Activated CD8-positive, alpha-beta T cell treated with anti-CD3 and anti-CD28 coated beads for 36 hours (primary cell): ENCODE results near the gene LIN7A. TPM values are rescaled to one million over a fixed set of nuclear protein-coding genes. Genes with fewer than 3 reads are reported as not detected.

Source experiments
- ATAC-seq: fragments of 200-7000 bp; cut with Tn5 transposase; one replicate; pipeline ENCODE4 v1.10.0; 2021; ENCODE audit warnings: mild to moderate bottlenecking, moderate library complexity
- CTCF ChIA-PET: fragments of 350-600 bp; sonication (Branson Sonifier 250); formaldehyde crosslinking; loops from one replicate; lab custom pipeline; 2021; ENCODE audit warnings: antibody characterized with exemption; lab: Charles Lee
- POLR2A ChIA-PET: fragments of 350-600 bp; sonication (Branson Sonifier 250); formaldehyde crosslinking; loops from one replicate; lab custom pipeline; 2021; ENCODE audit warnings: antibody characterized with exemption; lab: Charles Lee
- DNase-seq: peaks from one replicate; pipeline ENCODE4 v3.0.0-alpha.2; 2020
- H3K27ac Mint-ChIP-seq: one replicate; pipeline ENCODE4 v1.8.0; 2021; ENCODE audit warnings: mild to moderate bottlenecking, mixed read lengths
- H3K27me3 Mint-ChIP-seq: one replicate; pipeline ENCODE4 v1.8.0; 2021; ENCODE audit warnings: mixed read lengths
- H3K36me3 Mint-ChIP-seq: one replicate; pipeline ENCODE4 v1.8.0; 2021; ENCODE audit warnings: low read depth, mixed read lengths
- H3K4me1 Mint-ChIP-seq: one replicate; pipeline ENCODE4 v1.8.0; 2021; ENCODE audit warnings: low read depth, mixed read lengths
- H3K4me3 Mint-ChIP-seq: one replicate; pipeline ENCODE4 v1.8.0; 2021; ENCODE audit warnings: mild to moderate bottlenecking, moderate library complexity, mixed read lengths
- H3K9me3 Mint-ChIP-seq: one replicate; pipeline ENCODE4 v1.8.0; 2021; ENCODE audit warnings: mixed read lengths
- intact Hi-C: fragments of 100-400 bp; cut with micrococcal nuclease; formaldehyde crosslinking; loops from one replicate; pipeline ENCODE4 v1.10.0; 2022
- total RNA-seq, 2 experiments: library from RNA; stranded (reverse); gene quantifications; one replicate each; pipeline ENCODE4 v1.2.3, GENCODE V29; 2021
- TF ChIP-seq, protein P1 (sequence below): fragments of 200-600 bp; IDR thresholded peaks from one replicate; pipeline ENCODE4 v1.8.0; 2022; ENCODE audit warnings: antibody characterized with exemption, mild to moderate bottlenecking

LIN7A gene
- total RNA-seq, 2 experiments from 2014 or later: not detected

- DNase-seq (no peak), ATAC-seq (no peak)
- TF ChIP-seq, protein P1, sequence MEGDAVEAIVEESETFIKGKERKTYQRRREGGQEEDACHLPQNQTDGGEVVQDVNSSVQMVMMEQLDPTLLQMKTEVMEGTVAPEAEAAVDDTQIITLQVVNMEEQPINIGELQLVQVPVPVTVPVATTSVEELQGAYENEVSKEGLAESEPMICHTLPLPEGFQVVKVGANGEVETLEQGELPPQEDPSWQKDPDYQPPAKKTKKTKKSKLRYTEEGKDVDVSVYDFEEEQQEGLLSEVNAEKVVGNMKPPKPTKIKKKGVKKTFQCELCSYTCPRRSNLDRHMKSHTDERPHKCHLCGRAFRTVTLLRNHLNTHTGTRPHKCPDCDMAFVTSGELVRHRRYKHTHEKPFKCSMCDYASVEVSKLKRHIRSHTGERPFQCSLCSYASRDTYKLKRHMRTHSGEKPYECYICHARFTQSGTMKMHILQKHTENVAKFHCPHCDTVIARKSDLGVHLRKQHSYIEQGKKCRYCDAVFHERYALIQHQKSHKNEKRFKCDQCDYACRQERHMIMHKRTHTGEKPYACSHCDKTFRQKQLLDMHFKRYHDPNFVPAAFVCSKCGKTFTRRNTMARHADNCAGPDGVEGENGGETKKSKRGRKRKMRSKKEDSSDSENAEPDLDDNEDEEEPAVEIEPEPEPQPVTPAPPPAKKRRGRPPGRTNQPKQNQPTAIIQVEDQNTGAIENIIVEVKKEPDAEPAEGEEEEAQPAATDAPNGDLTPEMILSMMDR: no peak
- Mint-ChIP-seq H3K4me3 (no peak overlapping the region), H3K27ac (no peak overlapping the region), H3K9me3 (no peaks in the 10 kb centered on the region), H3K36me3 (no peaks in the 10 kb centered on the region), H3K27me3 (no peaks in the 10 kb centered on the region), H3K4me1 (no peaks in the 10 kb centered on the region)
- intact Hi-C loops: loop anchor here (5.0 kb wide), 1 partner anchor 350 kb away; no protein-coding TSS in a partner anchor
- ChIA-PET POLR2A (no interaction called here), CTCF (no interaction called here)
These were observed 175.9 kb downstream of the LIN7A start for GRCh38 chr12:80761838-80762237.

DNA sequence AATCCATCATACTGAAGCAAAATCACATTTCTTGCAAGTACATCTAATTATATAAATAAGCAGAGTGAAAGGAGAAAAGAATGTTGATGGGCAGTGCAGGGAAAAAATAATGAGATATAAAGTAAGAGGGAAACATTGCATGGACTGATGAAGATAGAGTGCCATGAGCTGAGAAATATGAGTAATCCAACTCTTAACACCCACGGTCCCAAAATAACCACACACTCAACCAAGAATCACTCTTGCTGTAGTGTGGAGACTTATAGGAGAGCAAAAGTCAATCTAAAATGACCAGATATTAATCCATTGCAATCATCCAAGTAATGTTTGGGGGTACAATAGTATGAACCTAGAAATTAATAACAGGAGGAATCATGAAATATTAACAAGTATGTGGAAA, 180.9 kb downstream of the LIN7A start:
- Mint-ChIP-seq H3K9me3 (no peaks in the 10 kb centered on the region), H3K4me3 (no peak overlapping the region), H3K27me3 (no peaks in the 10 kb centered on the region), H3K27ac (no peak overlapping the region), H3K4me1 (no peaks in the 10 kb centered on the region), H3K36me3 (no peaks in the 10 kb centered on the region)
- intact Hi-C loops: no loop called here
- CTCF ChIA-PET: no interaction called here
- TF ChIP-seq, protein P1: no peak
- POLR2A ChIA-PET: no interaction called here
- no peak for ATAC-seq
- no peak for DNase-seq

DNA sequence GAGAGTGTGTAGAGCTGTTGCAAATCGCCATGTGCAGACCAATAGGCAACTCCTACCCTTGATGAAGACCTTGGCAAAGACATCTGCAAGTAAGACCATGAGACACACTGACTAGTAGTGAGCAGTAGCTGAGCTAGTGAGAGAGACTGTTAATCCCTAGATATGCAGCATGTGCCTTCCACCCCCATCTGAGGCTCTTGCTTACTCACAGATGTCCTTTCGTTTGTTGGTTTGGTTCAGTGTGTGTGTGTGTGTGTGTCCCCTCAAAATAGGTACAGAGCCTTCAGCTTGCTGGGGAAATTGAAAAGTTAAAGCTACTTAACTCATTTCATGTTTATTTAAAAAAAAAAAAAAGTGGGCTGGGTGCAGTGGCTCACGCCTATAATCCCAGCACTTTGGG, 183.5 kb downstream of the LIN7A start:
- Mint-ChIP-seq H3K36me3 (no peaks in the 10 kb centered on the region), H3K4me3 (no peak overlapping the region), H3K9me3 (no peaks in the 10 kb centered on the region), H3K27me3 (no peaks in the 10 kb centered on the region), H3K27ac (no peak overlapping the region), H3K4me1 (no peaks in the 10 kb centered on the region)
- TF ChIP-seq, protein P1: no peak
- POLR2A ChIA-PET: no interaction called here
- ATAC-seq: no peak
- no peak for DNase-seq
- CTCF ChIA-PET: no interaction called here
- intact Hi-C loops: no loop called here

GRCh38 chr12:80752464-80752863, 185.3 kb downstream of the LIN7A start:
- H3K9me3 Mint-ChIP-seq: no peaks in the 10 kb centered on the region
- TF ChIP-seq, protein P1: no peak
- intact Hi-C loops: no loop called here

DNA sequence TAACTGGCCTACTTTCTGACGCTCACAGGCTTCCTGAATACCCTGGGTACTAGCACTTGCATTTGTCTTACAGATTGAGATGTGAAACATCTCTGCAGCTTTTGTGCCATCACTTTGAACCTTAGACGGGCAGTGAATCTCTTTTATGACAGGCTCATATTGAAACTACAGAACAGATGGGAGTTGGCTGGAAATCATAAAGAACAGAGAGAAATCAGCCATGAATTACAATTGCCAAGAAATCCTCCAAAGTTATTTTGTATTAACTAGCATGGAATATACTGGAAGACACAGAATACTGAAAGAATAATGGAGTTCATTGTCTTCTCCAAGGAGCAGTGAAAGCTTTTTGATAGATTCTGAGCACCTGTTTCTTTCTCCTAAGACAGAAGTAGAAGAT, 188.3 kb downstream of the LIN7A start:
- intact Hi-C loops: no loop called here
- H3K9me3 Mint-ChIP-seq: no peaks in the 10 kb centered on the region
- POLR2A ChIA-PET: no interaction called here
- H3K27me3 Mint-ChIP-seq: no peaks in the 10 kb centered on the region
- TF ChIP-seq, protein P1: no peak
- CTCF ChIA-PET: no interaction called here
- no peaks in the 10 kb centered on the region for H3K4me1 Mint-ChIP-seq
- no peaks in the 10 kb centered on the region for H3K36me3 Mint-ChIP-seq
- no peak overlapping the region for H3K4me3 Mint-ChIP-seq
- DNase-seq (no peak), ATAC-seq (no peak)
- H3K27ac Mint-ChIP-seq: no peak overlapping the region

More at GRCh38 chr12:80752464-80752863, 185.3 kb downstream of the LIN7A start:
- H3K27me3 Mint-ChIP-seq: no peaks in the 10 kb centered on the region
- H3K4me1 Mint-ChIP-seq: no peaks in the 10 kb centered on the region
- H3K27ac Mint-ChIP-seq: no peak overlapping the region
- ATAC-seq: no peak
- no peaks in the 10 kb centered on the region for H3K36me3 Mint-ChIP-seq
- no peak overlapping the region for H3K4me3 Mint-ChIP-seq
- DNase-seq: no peak
- ChIA-PET CTCF (no interaction called here), POLR2A (no interaction called here)
